Ovary (tissue), 3 donors: ENCODE data around the gene SLC6A1.

Source experiments
- CTCF ChIP-seq, 3 donors: fragments of 450-650 bp in 2 of 3; fragments of 200-600 bp in 1 of 3; IDR thresholded peaks; one replicate each; pipeline versions ENCODE4 v1.5.1 to v1.8.0; 2016 to 2022; ENCODE audit warnings: antibody characterized with exemption in 3 of 3, mild to moderate bottlenecking in 1 of 3
- POLR2A ChIP-seq: fragments of 450-650 bp; IDR thresholded peaks from one replicate; pipeline ENCODE4 v1.6.1; 2017; ENCODE audit warnings: antibody characterized with exemption, mild to moderate bottlenecking, moderate library complexity
- donor health status: DM: no; HTN: no; CAD: no.

- TF ChIP-seq CTCF (IDR thresholded peaks at IDR 0.05) = no peak
- no peak for TF ChIP-seq POLR2A
Measured at GRCh38 chr3:11009898-11010297, 17.4 kb downstream of the SLC6A1 start.
